Glutamatergic neuron (in vitro differentiated cells): ENCODE data around the gene LGR5. TPM values are rescaled to one million over a fixed set of nuclear protein-coding genes. Genes with fewer than 3 reads are reported as not detected.

Source experiments
- DNase-seq: peaks from one replicate; pipeline ENCODE4 v3.0.0; 2022
- H3K27ac Mint-ChIP-seq: one replicate; pipeline ENCODE4 v1.8.0; 2020; ENCODE audit warnings: mild to moderate bottlenecking, mixed read lengths, inconsistent platforms; ENCODE audit not compliant: unreplicated experiment
- H3K27me3 Mint-ChIP-seq: one replicate; pipeline ENCODE4 v1.8.0; 2020; ENCODE audit warnings: mild to moderate bottlenecking, moderate library complexity, mixed read lengths, inconsistent platforms; ENCODE audit not compliant: unreplicated experiment
- H3K36me3 Mint-ChIP-seq: one replicate; pipeline ENCODE4 v1.8.0; 2020; ENCODE audit warnings: mild to moderate bottlenecking, mixed read lengths, inconsistent platforms; ENCODE audit not compliant: unreplicated experiment
- H3K4me1 Mint-ChIP-seq: one replicate; pipeline ENCODE4 v1.8.0; 2020; ENCODE audit warnings: mild to moderate bottlenecking, low read depth, mixed read lengths, inconsistent platforms; ENCODE audit not compliant: unreplicated experiment
- H3K4me3 Mint-ChIP-seq: one replicate; pipeline ENCODE4 v1.8.0; 2020; ENCODE audit warnings: mild to moderate bottlenecking, mixed read lengths, inconsistent platforms; ENCODE audit not compliant: unreplicated experiment
- H3K9me3 Mint-ChIP-seq: one replicate; pipeline ENCODE4 v1.8.0; 2020; ENCODE audit warnings: mild to moderate bottlenecking, moderate library complexity, mixed read lengths, inconsistent platforms; ENCODE audit not compliant: unreplicated experiment
- total RNA-seq: library from RNA; stranded (reverse); fragmentation: NEBNext Ultra II Directional; extraction: Animal tissue kit (Norgen Biotek cat#: 25700); gene quantifications from one replicate; pipeline ENCODE4 v1.2.1, GENCODE V29; 2021; ENCODE audit not compliant: unreplicated experiment
- TF ChIP-seq, protein P1 (sequence below): fragments of 200-600 bp; sonication (generic); IDR thresholded peaks from one replicate; pipeline ENCODE4 v1.5.0; 2021; ENCODE audit not compliant: partially characterized antibody, unreplicated experiment

LGR5 gene
- total RNA-seq, 1 donor from 2014 or later: 3.1 TPM

DNA sequence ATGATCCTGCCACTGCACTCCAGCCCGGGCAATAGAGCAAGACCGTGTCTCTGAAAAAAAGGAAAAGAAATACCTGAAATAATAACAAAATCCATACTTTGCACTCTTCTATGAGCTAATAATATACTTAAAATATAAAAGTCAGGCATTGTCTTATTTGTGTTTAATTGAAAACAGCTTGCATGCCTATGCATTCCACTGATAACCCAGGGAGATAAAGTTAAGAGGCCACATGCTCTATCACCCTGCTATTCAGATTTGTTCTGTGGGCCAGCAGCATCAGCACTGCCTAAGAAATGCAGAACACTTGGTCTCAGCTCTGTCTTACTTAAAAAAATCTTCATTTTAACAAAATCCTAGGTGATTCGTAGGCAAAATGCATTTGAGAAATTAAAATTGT lies 99.2 kb downstream of the LGR5 start:
- Mint-ChIP-seq H3K9me3 (peaks cover 1% of the 10 kb centered on the region), H3K36me3 (no peaks in the 10 kb centered on the region), H3K27me3 (no peaks in the 10 kb centered on the region), H3K4me1 (no peaks in the 10 kb centered on the region), H3K27ac (no peak overlapping the region), H3K4me3 (no peak overlapping the region)
- no peak for DNase-seq
- TF ChIP-seq, protein P1, sequence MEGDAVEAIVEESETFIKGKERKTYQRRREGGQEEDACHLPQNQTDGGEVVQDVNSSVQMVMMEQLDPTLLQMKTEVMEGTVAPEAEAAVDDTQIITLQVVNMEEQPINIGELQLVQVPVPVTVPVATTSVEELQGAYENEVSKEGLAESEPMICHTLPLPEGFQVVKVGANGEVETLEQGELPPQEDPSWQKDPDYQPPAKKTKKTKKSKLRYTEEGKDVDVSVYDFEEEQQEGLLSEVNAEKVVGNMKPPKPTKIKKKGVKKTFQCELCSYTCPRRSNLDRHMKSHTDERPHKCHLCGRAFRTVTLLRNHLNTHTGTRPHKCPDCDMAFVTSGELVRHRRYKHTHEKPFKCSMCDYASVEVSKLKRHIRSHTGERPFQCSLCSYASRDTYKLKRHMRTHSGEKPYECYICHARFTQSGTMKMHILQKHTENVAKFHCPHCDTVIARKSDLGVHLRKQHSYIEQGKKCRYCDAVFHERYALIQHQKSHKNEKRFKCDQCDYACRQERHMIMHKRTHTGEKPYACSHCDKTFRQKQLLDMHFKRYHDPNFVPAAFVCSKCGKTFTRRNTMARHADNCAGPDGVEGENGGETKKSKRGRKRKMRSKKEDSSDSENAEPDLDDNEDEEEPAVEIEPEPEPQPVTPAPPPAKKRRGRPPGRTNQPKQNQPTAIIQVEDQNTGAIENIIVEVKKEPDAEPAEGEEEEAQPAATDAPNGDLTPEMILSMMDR: no peak

DNA sequence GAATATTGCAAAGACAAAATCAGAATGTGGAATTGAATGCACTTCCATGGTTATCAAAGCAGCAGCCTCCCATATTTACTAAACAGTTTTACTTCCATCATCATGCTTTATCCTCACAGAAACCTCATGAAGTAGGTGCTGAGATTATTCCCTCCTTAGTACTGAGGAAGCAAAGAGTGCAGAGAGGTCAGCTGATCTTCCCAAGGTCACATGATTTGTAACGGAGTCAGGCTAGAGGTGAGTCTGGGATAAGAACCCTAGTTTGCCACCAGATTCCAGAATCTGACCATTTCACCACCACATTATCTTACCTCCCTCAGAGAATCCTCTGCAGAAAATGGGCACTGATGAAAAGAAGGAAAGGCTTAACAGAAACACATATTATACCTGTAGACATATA lies 102.0 kb downstream of the LGR5 start:
- Mint-ChIP-seq H3K27ac (no peak overlapping the region), H3K36me3 (no peaks in the 10 kb centered on the region), H3K4me1 (no peaks in the 10 kb centered on the region), H3K4me3 (no peak overlapping the region), H3K9me3 (peaks cover 1% of the 10 kb centered on the region), H3K27me3 (no peaks in the 10 kb centered on the region)
- DNase-seq: no peak
- TF ChIP-seq, protein P1: no peak

DNA sequence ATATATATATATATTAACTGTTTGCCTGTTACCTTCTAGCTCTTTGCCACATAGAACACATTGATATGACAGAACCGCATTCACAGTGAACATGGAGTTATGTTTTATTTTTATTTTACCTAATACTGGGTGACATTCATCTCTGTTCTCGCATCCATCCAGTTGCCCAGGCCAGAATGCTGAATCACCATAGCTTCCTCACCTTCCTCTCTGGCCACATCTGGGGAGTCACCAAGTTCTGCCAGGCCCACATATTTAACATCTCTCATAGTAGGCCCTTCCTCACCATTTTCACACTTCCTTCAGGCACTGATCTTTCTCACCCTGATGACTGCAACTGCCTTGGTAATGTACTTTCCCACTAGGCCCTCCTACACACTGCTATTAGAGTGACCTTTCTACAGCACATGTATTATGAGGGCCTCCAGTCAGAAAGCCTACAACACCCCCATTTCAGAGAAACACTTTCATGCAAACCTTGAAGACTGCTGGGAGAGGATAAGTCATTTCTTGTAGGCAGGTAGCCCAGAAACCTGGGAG lies 106.8 kb downstream of the LGR5 start:
- peaks cover under 1% of the 10 kb centered on the region for H3K9me3 Mint-ChIP-seq
- H3K27me3 Mint-ChIP-seq: no peaks in the 10 kb centered on the region
- DNase-seq: no peak
- H3K4me1 Mint-ChIP-seq: no peaks in the 10 kb centered on the region
- TF ChIP-seq, protein P1: no peak
- no peaks in the 10 kb centered on the region for H3K36me3 Mint-ChIP-seq
- no peak overlapping the region for H3K27ac Mint-ChIP-seq
- H3K4me3 Mint-ChIP-seq: no peak overlapping the region

DNA sequence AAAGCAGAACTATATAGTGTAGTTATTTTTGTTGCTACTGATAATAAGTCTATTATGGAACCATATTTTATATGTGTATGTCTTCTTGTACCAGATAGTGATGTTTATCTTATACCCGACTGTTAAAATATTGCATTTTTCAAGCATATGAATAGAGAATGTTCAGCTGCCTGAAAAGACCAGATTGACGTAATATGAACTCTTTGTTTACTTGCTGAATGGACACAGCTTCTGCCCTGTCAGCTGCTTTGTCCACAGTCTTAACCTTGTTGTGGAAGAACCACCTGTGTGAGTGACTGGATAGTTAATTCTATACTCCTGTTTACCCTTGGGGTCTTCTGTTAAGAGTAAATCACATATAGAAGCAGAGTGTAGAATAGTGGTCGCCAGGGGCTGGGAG lies 109.3 kb downstream of the LGR5 start:
- Mint-ChIP-seq H3K27ac (no peak overlapping the region), H3K27me3 (no peaks in the 10 kb centered on the region), H3K4me1 (no peaks in the 10 kb centered on the region), H3K36me3 (no peaks in the 10 kb centered on the region), H3K4me3 (no peak overlapping the region), H3K9me3 (no peaks in the 10 kb centered on the region)
- no peak for DNase-seq
- TF ChIP-seq, protein P1: no peak

DNA sequence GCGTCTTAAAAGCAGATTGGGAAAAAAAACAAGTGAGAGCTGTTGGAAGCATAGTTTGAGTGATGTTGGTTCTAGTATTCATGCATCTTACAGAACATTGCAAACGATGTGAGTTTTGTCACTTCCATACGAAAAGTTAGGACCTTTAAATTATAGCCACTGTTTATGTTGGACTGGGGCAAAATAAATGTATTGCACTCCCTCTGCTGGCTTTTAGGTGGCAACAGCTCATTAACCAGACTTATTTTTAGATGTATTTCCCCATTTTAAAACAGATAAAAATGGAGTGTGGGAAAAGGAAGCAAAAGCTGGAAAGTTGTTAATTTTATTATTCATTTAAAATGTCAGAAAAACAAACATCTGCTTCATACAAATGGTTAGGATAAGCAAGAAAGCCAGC lies 111.9 kb downstream of the LGR5 start:
- Mint-ChIP-seq H3K27me3 (no peaks in the 10 kb centered on the region), H3K36me3 (no peaks in the 10 kb centered on the region), H3K9me3 (no peaks in the 10 kb centered on the region), H3K4me1 (no peaks in the 10 kb centered on the region), H3K4me3 (no peak overlapping the region), H3K27ac (no peak overlapping the region)
- TF ChIP-seq, protein P1: no peak
- no peak for DNase-seq
